Spleen (tissue), 11 donors: ENCODE data around the gene CLEC3B. TPM values are rescaled to one million over a fixed set of nuclear protein-coding genes. Genes with fewer than 3 reads are reported as not detected.

Source experiments
- DNase-seq: peaks from one replicate; pipeline ENCODE4 v3.0.0-alpha.2; 2020
- H3K27ac ChIP-seq, 8 donors: fragments of 200-600 bp; sonication (generic) in 7 of 8; 1 replicate in 4 of 8; 2 replicates in 4 of 8; pipeline versions ENCODE4 v1.5.0 to v1.8.0; 2016 to 2021; ENCODE audit warnings: inconsistent platforms in 4 of 8, mild to moderate bottlenecking in 4 of 8, moderate library complexity in 1 of 8
- H3K27me3 ChIP-seq, 7 donors: fragments of 200-600 bp; sonication (generic) in 6 of 7; replicated peaks in 1 of 7; 1 replicate in 4 of 7; 2 replicates in 3 of 7; pipeline versions ENCODE4 v1.5.0 to v1.8.0; 2016 to 2021; ENCODE audit warnings: inconsistent platforms in 3 of 7, mild to moderate bottlenecking in 1 of 7
- H3K36me3 ChIP-seq, 6 donors: fragments of 200-600 bp; sonication (generic) in 5 of 6; 1 replicate in 4 of 6; 2 replicates in 2 of 6; pipeline versions ENCODE4 v1.5.0 to v1.8.0; 2016 to 2021; ENCODE audit warnings: inconsistent platforms in 2 of 6
- H3K4me1 ChIP-seq, 6 donors: fragments of 200-600 bp; sonication (generic) in 5 of 6; 1 replicate in 3 of 6; 2 replicates in 3 of 6; pipeline versions ENCODE4 v1.5.0 to v1.8.0; 2016 to 2021; ENCODE audit warnings: inconsistent platforms in 3 of 6
- H3K4me3 ChIP-seq, 8 donors: fragments of 200-600 bp; sonication (generic) in 7 of 8; 1 replicate in 4 of 8; 2 replicates in 4 of 8; pipeline versions ENCODE4 v1.5.0 to v1.8.0; 2016 to 2021; ENCODE audit warnings: inconsistent platforms in 4 of 8, mild to moderate bottlenecking in 4 of 8, moderate library complexity in 2 of 8
- H3K9me3 ChIP-seq, 8 donors: fragments of 200-600 bp; sonication (generic) in 7 of 8; 1 replicate in 4 of 8; 2 replicates in 4 of 8; pipeline versions ENCODE4 v1.5.0 to v1.8.0; 2016 to 2021; ENCODE audit warnings: inconsistent platforms in 4 of 8
- POLR2A ChIP-seq, 3 donors: fragments of 450-650 bp; IDR thresholded peaks; one replicate each; pipeline ENCODE4 v1.5.1; 2017; ENCODE audit warnings: antibody characterized with exemption in 3 of 3, mild to moderate bottlenecking in 1 of 3
- POLR2AphosphoS5 ChIP-seq, 3 donors: sonication (generic); formaldehyde crosslinking; IDR thresholded peaks; one replicate each; pipeline ENCODE4 v1.5.1; 2017; ENCODE audit warnings: antibody characterized with exemption in 3 of 3
- WGBS, 5 donors: extraction: QIAGEN DNeasy Blood & Tissue Kit in 3 of 5; methylation state at CpG; one replicate each; pipeline versions ENCODE4 v1.1.5 to v1.1.7; 2013 to 2018; 5-methylcytosine and 5-hydroxymethylcytosine counted together
- intact Hi-C: fragments of 100-400 bp; cut with DNase I; formaldehyde crosslinking; loops from one replicate; pipeline ENCODE4 v1.15.0; 2023; ENCODE audit warnings: low total_unique reads
- polyA plus RNA-seq, 3 donors: library from polyadenylated mRNA; stranded (reverse); fragments of 200-250 nt; gene quantifications; one replicate each; pipeline ENCODE4 v1.2.1, GENCODE V29; 2013
- total RNA-seq, 7 donors: library from RNA; depleted of rRNA in 3 of 7; stranded (reverse); fragments of >200 nt in 3 of 7; fragmentation: NEBNext Ultra II Directional in 4 of 7; extraction: Animal tissue kit (Norgen Biotek cat#: 25700) in 4 of 7; gene quantifications; one replicate each; pipeline versions ENCODE4 v1.1.0 to v1.2.1, GENCODE V29; 2016 to 2021
- TF ChIP-seq, protein P1 (sequence below), 11 experiments: fragments of 200-600 bp in 7 of 11; fragments of 450-650 bp in 4 of 11; sonication (generic) in 4 of 11; IDR thresholded peaks in 8 of 11; conservative IDR thresholded peaks in 3 of 11; 1 replicate in 7 of 11; 2 replicates in 4 of 11; pipeline versions ENCODE4 v1.4.0 to v1.8.0; 2016 to 2021; ENCODE audit warnings: antibody characterized with exemption in 11 of 11, inconsistent platforms in 4 of 11, mild to moderate bottlenecking in 1 of 11
- donor health status: healthy with polysubstance abuse.
- donor health status: DM: no; HTN: no; CAD: no; lungs with moderate emphysema.
- donor health status: DM: no; HTN: no; CAD: no.
- donor health status: Bipolar disorder and iron deficiency.
- donor health status: healthy.
- donor health status: DM: no; HTN: no; CAD: no.
- donor health status: DM: yes; HTN: yes; CAD: no.

Gene CLEC3B
- total and polyA plus RNA-seq, 10 donors, result 68.6 to 409 (median 280) TPM

DNA sequence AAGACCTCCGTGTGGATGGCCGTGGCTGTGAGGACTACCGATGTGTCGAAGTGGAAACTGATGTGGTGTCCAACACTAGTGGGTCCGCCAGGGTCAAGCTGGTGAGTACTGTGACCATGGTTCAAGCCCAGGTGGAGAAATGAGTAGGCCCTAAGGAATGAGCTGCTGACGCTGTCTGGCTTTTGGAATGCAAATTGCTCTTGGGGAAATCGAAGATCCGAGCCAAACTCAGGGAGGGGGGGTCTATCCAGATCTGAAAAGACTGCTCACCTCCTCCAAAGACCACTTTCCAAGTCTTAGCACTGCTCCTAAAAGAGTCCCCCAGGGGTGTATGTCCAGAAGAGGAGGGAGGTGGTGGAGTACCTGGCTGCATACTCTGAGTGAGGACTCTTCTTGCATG is 37.0 kb upstream of the CLEC3B start:
- H3K27ac ChIP-seq, result no peak overlapping the region
- H3K27me3 ChIP-seq, result no peaks in the 10 kb centered on the region
- WGBS, 5 donors, result 96 to 98% (median 96%) methylated on average over 8 of the region's 8 CpGs
- H3K4me3 ChIP-seq, result no peak overlapping the region
- DNase-seq, result no peak
- TF ChIP-seq, protein P1, sequence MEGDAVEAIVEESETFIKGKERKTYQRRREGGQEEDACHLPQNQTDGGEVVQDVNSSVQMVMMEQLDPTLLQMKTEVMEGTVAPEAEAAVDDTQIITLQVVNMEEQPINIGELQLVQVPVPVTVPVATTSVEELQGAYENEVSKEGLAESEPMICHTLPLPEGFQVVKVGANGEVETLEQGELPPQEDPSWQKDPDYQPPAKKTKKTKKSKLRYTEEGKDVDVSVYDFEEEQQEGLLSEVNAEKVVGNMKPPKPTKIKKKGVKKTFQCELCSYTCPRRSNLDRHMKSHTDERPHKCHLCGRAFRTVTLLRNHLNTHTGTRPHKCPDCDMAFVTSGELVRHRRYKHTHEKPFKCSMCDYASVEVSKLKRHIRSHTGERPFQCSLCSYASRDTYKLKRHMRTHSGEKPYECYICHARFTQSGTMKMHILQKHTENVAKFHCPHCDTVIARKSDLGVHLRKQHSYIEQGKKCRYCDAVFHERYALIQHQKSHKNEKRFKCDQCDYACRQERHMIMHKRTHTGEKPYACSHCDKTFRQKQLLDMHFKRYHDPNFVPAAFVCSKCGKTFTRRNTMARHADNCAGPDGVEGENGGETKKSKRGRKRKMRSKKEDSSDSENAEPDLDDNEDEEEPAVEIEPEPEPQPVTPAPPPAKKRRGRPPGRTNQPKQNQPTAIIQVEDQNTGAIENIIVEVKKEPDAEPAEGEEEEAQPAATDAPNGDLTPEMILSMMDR (IDR thresholded peaks at IDR 0.05 in 8 of 11, conservative IDR thresholded peaks at IDR 0.05 in 3 of 11), result no peak
- TF ChIP-seq POLR2A (IDR thresholded peaks at IDR 0.05) (no peak), POLR2AphosphoS5 (IDR thresholded peaks at IDR 0.05) (no peak)
- peaks cover 0 to 36% (median 14%) of the 10 kb centered on the region in 6 donors for H3K4me1 ChIP-seq
- intact Hi-C loops, result no loop called here
- no peaks in the 10 kb centered on the region for H3K9me3 ChIP-seq
- H3K36me3 ChIP-seq, result peaks cover 0 to 62% (median 23%) of the 10 kb centered on the region in 6 donors

GRCh38 chr3:44989636-44990373 is 36.3 kb upstream of the CLEC3B start:
- Histone ChIP-seq H3K4me3 (no peak overlapping the region), H3K36me3 (peaks cover 0 to 64% (median 23%) of the 10 kb centered on the region in 6 donors), H3K27ac (no peak overlapping the region), H3K27me3 (no peaks in the 10 kb centered on the region), H3K9me3 (no peaks in the 10 kb centered on the region), H3K4me1 (peaks cover 0 to 29% (median 8%) of the 10 kb centered on the region in 6 donors)
- intact Hi-C loops, result no loop called here
- DNase-seq, result no peak
- 82 to 100% (median 93%) methylated on average over 1 of the region's 1 CpG for WGBS, 5 donors
- no peak for TF ChIP-seq POLR2A (IDR thresholded peaks at IDR 0.05)
- TF ChIP-seq, protein P1 (IDR thresholded peaks at IDR 0.05 in 8 of 11, conservative IDR thresholded peaks at IDR 0.05 in 3 of 11), result no peak
- no peak for TF ChIP-seq POLR2AphosphoS5 (IDR thresholded peaks at IDR 0.05)

GRCh38 chr3:44991326-44991725 is 34.8 kb upstream of the CLEC3B start:
- intact Hi-C loops, result no loop called here
- 41 to 82% (median 71%) methylated on average over 1 of the region's 1 CpG for WGBS, 5 donors
- Histone ChIP-seq H3K9me3 (no peaks in the 10 kb centered on the region), H3K27ac (peak overlapping the region in 1 of 8 donors; percentile 12), H3K4me3 (no peak overlapping the region), H3K27me3 (no peaks in the 10 kb centered on the region), H3K4me1 (peaks cover 0 to 25% (median 7%) of the 10 kb centered on the region in 6 donors), H3K36me3 (peaks cover 0 to 66% (median 30%) of the 10 kb centered on the region in 6 donors)
- TF ChIP-seq POLR2AphosphoS5 (IDR thresholded peaks at IDR 0.05) (no peak), POLR2A (IDR thresholded peaks at IDR 0.05) (no peak)
- TF ChIP-seq, protein P1 (IDR thresholded peaks at IDR 0.05 in 8 of 11, conservative IDR thresholded peaks at IDR 0.05 in 3 of 11), result no peak
- no peak for DNase-seq
